ENCODE data around the gene DDX3Y.

DDX3Y gene

GRCh38 chrY:12904618-12905516, at the start of gene DDX3Y:
Gene DDX3Y (plus strand): TSS chrY:12904868. CDS start chrY:12904937, 69 bp downstream.
- no peak for DNase-seq (ENCODE audit: low read depth)

- DNase-seq (ENCODE audit: low read depth) = no peak
These were observed 48.8 kb upstream of the DDX3Y start for GRCh38 chrY:12855791-12856275.

GRCh38 chrY:12867960-12868359, 36.7 kb upstream of the DDX3Y start:
- no peak for DNase-seq (ENCODE audit: low read depth)

- DNase-seq (ENCODE audit: low read depth) = no peak
These were observed 7.7 kb upstream of the DDX3Y start for GRCh38 chrY:12896973-12897372.

- DNase-seq (ENCODE audit: low read depth) = no peak
These were observed 6.1 kb upstream of the DDX3Y start for GRCh38 chrY:12898604-12899003.

- DNase-seq (ENCODE audit: low read depth) = no peak
These were observed 827 bp downstream of the DDX3Y start for GRCh38 chrY:12905517-12905872.

GRCh38 chrY:12905895-12906294, 1.2 kb downstream of the DDX3Y start:
- DNase-seq (ENCODE audit: low read depth) = no peak

GRCh38 chrY:12913541-12913940, 8.9 kb downstream of the DDX3Y start:
- no peak for DNase-seq (ENCODE audit: low read depth)

- no peak for DNase-seq (ENCODE audit: low read depth)
These were observed 23.4 kb downstream of the DDX3Y start for GRCh38 chrY:12928043-12928442.

GRCh38 chrY:12941725-12942687, 37.3 kb downstream of the DDX3Y start:
- DNase-seq (ENCODE audit: low read depth) = no peak
